ENCODE results near the gene MTARC2. TPM values are rescaled to one million over a fixed set of nuclear protein-coding genes. Genes with fewer than 3 reads are reported as not detected.

The MTARC2 gene
- total and polyA plus RNA-seq, 7 experiments from 2014 or later, result 1.1 TPM; not detected in 6

DNA sequence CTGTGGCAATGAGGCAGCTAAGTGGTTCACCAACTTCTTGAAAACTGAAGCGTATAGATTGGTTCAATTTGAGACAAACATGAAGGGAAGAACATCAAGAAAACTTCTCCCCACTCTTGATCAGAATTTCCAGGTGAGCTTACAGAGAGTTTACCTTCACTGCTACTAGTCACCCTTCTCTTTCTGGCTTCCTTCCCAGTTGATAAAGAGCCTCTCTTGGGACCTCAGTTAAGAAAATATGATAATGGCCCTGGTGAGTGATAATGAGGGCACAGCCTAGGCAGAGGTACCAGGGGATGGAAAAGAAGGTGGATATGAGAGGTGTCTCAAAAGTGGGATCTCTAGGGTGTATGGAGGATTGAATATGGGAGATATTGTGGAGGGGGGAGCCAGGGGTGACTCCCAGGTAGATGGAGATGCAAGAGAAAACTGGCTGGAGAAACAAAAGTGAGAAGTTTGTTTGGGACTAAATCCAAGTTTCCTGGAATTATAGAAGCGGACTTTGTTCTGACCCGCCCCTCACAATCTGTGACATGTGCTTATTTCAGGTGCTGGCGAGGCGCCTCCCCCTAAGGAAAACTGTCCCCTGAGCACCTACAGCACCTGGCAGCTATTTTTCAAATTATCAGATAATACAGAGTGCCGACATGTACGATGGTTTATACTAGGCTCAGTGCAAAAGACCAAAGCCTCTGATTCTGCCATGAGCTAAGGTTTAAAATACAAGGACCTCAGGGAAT is 13.7 kb downstream of the MTARC2 start:
- H3K27me3 ChIP-seq (ENCODE audit: control insufficient read depth in 2 of 2, insufficient read depth in 2 of 2, low read length in 2 of 2), result no peaks in the 10 kb centered on the region
- POLR2A ChIA-PET, result no interaction called here

DNA sequence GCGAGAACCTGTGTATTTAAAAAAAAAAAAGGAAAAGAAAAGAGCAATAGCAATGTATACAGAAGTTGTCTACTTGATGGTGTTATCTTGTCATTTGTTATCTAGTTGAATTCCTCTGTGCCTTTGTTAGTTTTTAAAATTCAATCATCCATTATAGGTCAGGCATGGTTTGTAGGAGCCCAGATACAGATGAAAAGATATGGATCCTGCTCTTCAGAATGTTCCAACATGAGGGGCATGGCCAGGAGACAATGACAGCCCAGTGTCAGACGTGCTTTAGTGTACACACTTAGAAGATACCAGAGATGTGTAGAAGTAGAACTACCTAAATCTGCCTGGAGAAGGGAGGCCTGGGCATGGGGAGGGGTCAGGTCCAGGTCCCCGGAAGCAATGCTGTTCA is 16.6 kb downstream of the MTARC2 start:
- CTCF ChIA-PET, result no interaction called here
- no peaks in the 10 kb centered on the region for H3K9me3 Mint-ChIP-seq
- no peaks in the 10 kb centered on the region for H3K4me1 ChIP-seq (ENCODE audit: control insufficient read depth in 2 of 2, insufficient read depth in 2 of 2, low read length in 2 of 2)
- H3K36me3 ChIP-seq (ENCODE audit: control insufficient read depth in 2 of 3, insufficient read depth in 3 of 3, low read length in 3 of 3), result no peaks in the 10 kb centered on the region
- H3K27ac ChIP-seq (ENCODE audit: low read depth, low read length), result no peak overlapping the region
- H3K4me1 Mint-ChIP-seq, result no peaks in the 10 kb centered on the region
- peaks cover 0 to 11% (median 3%) of the 10 kb centered on the region in 5 donors for H3K27me3 Mint-ChIP-seq
- no peak overlapping the region for H3K4me3 Mint-ChIP-seq
- H3K9me3 ChIP-seq (ENCODE audit: control insufficient read depth in 2 of 3, low read length in 3 of 3), result no peaks in the 10 kb centered on the region
- no peak overlapping the region for H3K27ac Mint-ChIP-seq
- intact Hi-C loops (cut with micrococcal nuclease), result no loop called here
- no peaks in the 10 kb centered on the region for H3K27me3 ChIP-seq (ENCODE audit: control insufficient read depth in 2 of 2, insufficient read depth in 2 of 2, low read length in 2 of 2)
- DNase-seq, result no peak
- no peak overlapping the region for H3K4me3 ChIP-seq (ENCODE audit: low read length)
- ATAC-seq, result no peak
- POLR2A ChIA-PET, result no interaction called here
- H3K36me3 Mint-ChIP-seq, result no peaks in the 10 kb centered on the region

More for the DNA sequence above, 13.7 kb downstream of the MTARC2 start:
- DNase-seq (no peak), ATAC-seq (no peak)
- Histone ChIP-seq H3K9me3 (ENCODE audit: control insufficient read depth in 2 of 3, low read length in 3 of 3) (no peaks in the 10 kb centered on the region), H3K36me3 (ENCODE audit: control insufficient read depth in 2 of 3, insufficient read depth in 3 of 3, low read length in 3 of 3) (no peaks in the 10 kb centered on the region), H3K27ac (ENCODE audit: low read depth, low read length) (no peak overlapping the region), H3K4me1 (ENCODE audit: control insufficient read depth in 2 of 2, insufficient read depth in 2 of 2, low read length in 2 of 2) (no peaks in the 10 kb centered on the region), H3K4me3 (ENCODE audit: low read length) (no peak overlapping the region)
- intact Hi-C loops (cut with micrococcal nuclease), result no loop called here
- Mint-ChIP-seq H3K36me3 (no peaks in the 10 kb centered on the region), H3K4me1 (no peaks in the 10 kb centered on the region), H3K27me3 (peaks cover 0 to 23% (median 7%) of the 10 kb centered on the region in 5 donors), H3K27ac (no peak overlapping the region), H3K9me3 (no peaks in the 10 kb centered on the region), H3K4me3 (no peak overlapping the region)
- CTCF ChIA-PET, result interaction anchor here (1.2 kb wide), 1 partner anchor 29 kb away, joined by 3 read pairs; no protein-coding TSS in a partner anchor

DNA sequence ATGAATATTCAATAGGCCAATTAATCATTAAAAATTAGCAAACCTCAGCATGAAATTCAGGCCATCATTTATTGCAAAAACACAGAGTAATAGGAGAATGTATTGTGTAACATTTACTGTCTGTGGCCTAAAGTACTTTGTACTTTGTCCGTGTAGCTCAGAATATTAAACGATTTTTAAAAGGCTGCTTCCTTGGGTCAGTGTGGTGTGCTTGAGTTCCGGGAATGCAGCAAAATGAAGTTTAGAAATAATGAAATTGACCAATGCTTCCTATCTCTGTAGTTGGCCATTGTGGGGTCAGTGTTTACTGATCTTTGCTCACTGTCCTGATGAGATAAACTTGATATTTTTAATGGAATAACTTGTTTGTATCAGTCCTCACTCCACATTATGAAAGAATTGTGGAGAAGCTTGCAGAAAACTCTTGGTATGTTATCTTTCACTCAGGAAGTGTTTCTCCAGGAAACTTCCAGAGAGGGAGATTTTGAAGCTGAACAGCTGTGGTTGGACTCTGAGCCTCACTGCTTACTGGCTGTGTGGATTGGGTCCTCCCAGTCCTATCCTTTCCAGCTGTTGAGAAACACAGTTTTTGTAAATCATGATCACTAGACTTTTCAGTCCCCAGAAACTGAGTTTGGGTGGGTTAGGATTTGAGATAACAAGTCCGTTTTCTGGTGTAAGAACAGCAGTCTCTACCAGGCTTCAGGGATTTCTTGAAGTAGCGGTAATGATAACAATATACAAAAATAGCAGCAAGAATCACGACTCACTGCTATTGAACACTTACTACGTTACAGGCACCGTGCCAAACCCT is 19.4 kb downstream of the MTARC2 start:
- peaks cover 2 to 11% (median 3%) of the 10 kb centered on the region in 5 donors for H3K27me3 Mint-ChIP-seq
- Histone ChIP-seq H3K36me3 (ENCODE audit: control insufficient read depth in 2 of 3, insufficient read depth in 3 of 3, low read length in 3 of 3) (no peaks in the 10 kb centered on the region), H3K27me3 (ENCODE audit: control insufficient read depth in 2 of 2, insufficient read depth in 2 of 2, low read length in 2 of 2) (no peaks in the 10 kb centered on the region), H3K4me1 (ENCODE audit: control insufficient read depth in 2 of 2, insufficient read depth in 2 of 2, low read length in 2 of 2) (no peaks in the 10 kb centered on the region), H3K9me3 (ENCODE audit: control insufficient read depth in 2 of 3, low read length in 3 of 3) (no peaks in the 10 kb centered on the region), H3K4me3 (ENCODE audit: low read length) (no peak overlapping the region), H3K27ac (ENCODE audit: low read depth, low read length) (no peak overlapping the region)
- H3K4me1 Mint-ChIP-seq, result no peaks in the 10 kb centered on the region
- no peak for DNase-seq
- intact Hi-C loops (cut with micrococcal nuclease), result no loop called here
- ChIA-PET CTCF (no interaction called here), POLR2A (no interaction called here)
- no peak overlapping the region for H3K4me3 Mint-ChIP-seq
- H3K9me3 Mint-ChIP-seq, result no peaks in the 10 kb centered on the region
- peak; percentile 14 for ATAC-seq
- no peak overlapping the region for H3K27ac Mint-ChIP-seq
- no peaks in the 10 kb centered on the region for H3K36me3 Mint-ChIP-seq

DNA sequence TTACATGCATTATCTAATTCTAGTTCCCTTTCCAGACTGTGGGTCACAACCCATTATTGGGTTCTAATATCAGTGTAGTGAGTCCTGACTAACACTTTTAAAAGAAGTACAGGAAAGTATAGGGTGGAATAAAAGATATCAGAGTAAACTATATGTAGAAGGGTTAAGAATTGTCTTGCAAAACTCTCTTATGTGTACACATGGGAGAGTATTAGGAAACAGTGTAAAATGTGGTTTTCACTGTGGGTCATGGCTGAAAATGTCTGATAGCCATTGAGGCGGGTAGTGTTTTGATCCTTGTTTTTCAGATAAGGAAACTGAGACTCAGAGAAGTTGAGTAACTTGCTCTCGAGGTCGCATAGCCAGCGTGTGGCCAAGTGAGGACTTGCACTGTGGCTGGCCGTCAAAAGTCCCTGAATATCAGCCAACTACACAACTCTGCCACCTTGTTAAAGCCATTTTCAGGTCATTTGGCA is 20.0 kb downstream of the MTARC2 start:
- CTCF ChIA-PET, result no interaction called here
- ATAC-seq, result peak; percentile 12
- no peaks in the 10 kb centered on the region for H3K27me3 ChIP-seq (ENCODE audit: control insufficient read depth in 2 of 2, insufficient read depth in 2 of 2, low read length in 2 of 2)
- no peak for DNase-seq
- POLR2A ChIA-PET, result no interaction called here
- no peak overlapping the region for H3K27ac ChIP-seq (ENCODE audit: low read depth, low read length)
- peaks cover 3 to 15% (median 5%) of the 10 kb centered on the region in 5 donors for H3K27me3 Mint-ChIP-seq
- no peaks in the 10 kb centered on the region for H3K9me3 Mint-ChIP-seq
- intact Hi-C loops (cut with micrococcal nuclease), result no loop called here
- no peak overlapping the region for H3K27ac Mint-ChIP-seq
- H3K4me1 ChIP-seq (ENCODE audit: control insufficient read depth in 2 of 2, insufficient read depth in 2 of 2, low read length in 2 of 2), result no peaks in the 10 kb centered on the region
- H3K9me3 ChIP-seq (ENCODE audit: control insufficient read depth in 2 of 3, low read length in 3 of 3), result no peaks in the 10 kb centered on the region
- no peak overlapping the region for H3K4me3 ChIP-seq (ENCODE audit: low read length)
- H3K36me3 ChIP-seq (ENCODE audit: control insufficient read depth in 2 of 3, insufficient read depth in 3 of 3, low read length in 3 of 3), result no peaks in the 10 kb centered on the region
- no peaks in the 10 kb centered on the region for H3K4me1 Mint-ChIP-seq
- H3K36me3 Mint-ChIP-seq, result no peaks in the 10 kb centered on the region
- H3K4me3 Mint-ChIP-seq, result no peak overlapping the region

DNA sequence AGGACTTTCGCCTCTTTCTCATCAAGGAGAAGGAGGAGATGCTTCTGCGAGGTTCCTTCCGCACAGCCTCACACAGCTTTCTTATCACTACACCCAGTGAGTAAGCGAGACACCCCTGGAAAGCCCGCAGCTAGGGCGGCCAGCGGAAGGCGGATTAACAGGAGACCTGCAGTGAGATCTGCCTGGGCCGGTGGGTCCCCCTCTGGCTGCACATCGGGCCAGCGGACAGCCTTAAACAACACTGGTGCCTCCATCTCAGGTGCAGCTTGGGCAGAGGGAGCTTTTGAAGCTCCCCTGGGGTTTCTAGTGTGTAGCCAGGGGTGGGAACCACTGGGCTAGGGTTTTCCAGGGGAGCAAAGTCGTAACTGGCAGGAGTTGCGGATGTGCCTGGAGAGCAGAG is 21.1 kb downstream of the MTARC2 start:
- no peak overlapping the region for H3K4me3 Mint-ChIP-seq
- Histone ChIP-seq H3K27me3 (ENCODE audit: control insufficient read depth in 2 of 2, insufficient read depth in 2 of 2, low read length in 2 of 2) (no peaks in the 10 kb centered on the region), H3K27ac (ENCODE audit: low read depth, low read length) (no peak overlapping the region), H3K9me3 (ENCODE audit: control insufficient read depth in 2 of 3, low read length in 3 of 3) (no peaks in the 10 kb centered on the region), H3K36me3 (ENCODE audit: control insufficient read depth in 2 of 3, insufficient read depth in 3 of 3, low read length in 3 of 3) (no peaks in the 10 kb centered on the region), H3K4me1 (ENCODE audit: control insufficient read depth in 2 of 2, insufficient read depth in 2 of 2, low read length in 2 of 2) (no peaks in the 10 kb centered on the region), H3K4me3 (ENCODE audit: low read length) (no peak overlapping the region)
- DNase-seq (no peak), ATAC-seq (no peak)
- peaks cover 3 to 17% (median 7%) of the 10 kb centered on the region in 5 donors for H3K27me3 Mint-ChIP-seq
- no peaks in the 10 kb centered on the region for H3K9me3 Mint-ChIP-seq
- H3K4me1 Mint-ChIP-seq, result no peaks in the 10 kb centered on the region
- ChIA-PET CTCF (no interaction called here), POLR2A (no interaction called here)
- no peaks in the 10 kb centered on the region for H3K36me3 Mint-ChIP-seq
- intact Hi-C loops (cut with micrococcal nuclease), result no loop called here
- H3K27ac Mint-ChIP-seq, result no peak overlapping the region

DNA sequence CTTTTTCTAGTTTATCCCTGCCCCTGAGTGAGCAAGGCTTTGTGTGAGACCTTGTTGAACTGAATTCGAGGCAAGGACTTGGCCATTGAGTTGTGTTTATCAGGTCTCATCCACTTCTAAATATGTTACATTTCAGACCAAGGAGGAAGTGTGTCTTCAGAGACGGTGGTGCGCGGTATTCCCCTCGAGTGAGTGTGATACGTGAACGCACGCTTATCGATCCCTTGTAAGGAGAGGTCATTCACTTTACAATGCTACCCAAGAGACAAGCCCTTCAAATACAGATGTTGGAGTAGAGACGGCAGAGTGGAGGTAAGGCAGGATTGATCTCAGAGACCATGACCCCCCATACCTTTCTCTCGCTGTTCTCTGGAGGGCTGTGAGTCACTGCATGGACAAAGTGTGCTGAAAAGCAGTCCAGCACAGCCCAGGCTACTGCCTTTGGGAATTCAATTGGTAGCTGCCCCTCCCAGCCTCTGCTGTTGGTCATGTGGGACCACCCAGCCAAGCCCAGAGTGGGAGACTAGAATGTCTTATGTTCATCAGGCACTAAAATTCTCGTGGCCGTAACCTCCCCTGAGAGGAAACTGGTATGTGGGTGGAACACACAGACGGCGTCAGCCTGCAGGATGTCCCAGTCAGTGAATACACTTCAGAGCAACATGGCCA is 22.3 kb downstream of the MTARC2 start:
- H3K9me3 ChIP-seq (ENCODE audit: control insufficient read depth in 2 of 3, low read length in 3 of 3), result no peaks in the 10 kb centered on the region
- peak; percentile 26 for ATAC-seq
- no peak for DNase-seq
- ChIA-PET CTCF (no interaction called here), POLR2A (no interaction called here)
- no peaks in the 10 kb centered on the region for H3K9me3 Mint-ChIP-seq
- peaks cover 5 to 17% (median 7%) of the 10 kb centered on the region in 5 donors for H3K27me3 Mint-ChIP-seq
- intact Hi-C loops (cut with micrococcal nuclease), result no loop called here
- H3K36me3 Mint-ChIP-seq, result no peaks in the 10 kb centered on the region
- H3K4me3 Mint-ChIP-seq, result no peak overlapping the region
- no peaks in the 10 kb centered on the region for H3K4me1 Mint-ChIP-seq
- H3K36me3 ChIP-seq (ENCODE audit: control insufficient read depth in 2 of 3, insufficient read depth in 3 of 3, low read length in 3 of 3), result no peaks in the 10 kb centered on the region
- no peaks in the 10 kb centered on the region for H3K4me1 ChIP-seq (ENCODE audit: control insufficient read depth in 2 of 2, insufficient read depth in 2 of 2, low read length in 2 of 2)
- H3K27ac Mint-ChIP-seq, result no peak overlapping the region
- no peak overlapping the region for H3K27ac ChIP-seq (ENCODE audit: low read depth, low read length)
- H3K4me3 ChIP-seq (ENCODE audit: low read length), result no peak overlapping the region
- no peaks in the 10 kb centered on the region for H3K27me3 ChIP-seq (ENCODE audit: control insufficient read depth in 2 of 2, insufficient read depth in 2 of 2, low read length in 2 of 2)

Measured in naive thymus-derived CD4-positive, alpha-beta T cell (primary cell).